ENCODE results near the gene TMCC3.
"Not testable (repeated sequence)": the region's sequence is repeated elsewhere in the genome, so short reads cannot be mapped to it uniquely, and the experiment has no call there.

Gene TMCC3

DNA sequence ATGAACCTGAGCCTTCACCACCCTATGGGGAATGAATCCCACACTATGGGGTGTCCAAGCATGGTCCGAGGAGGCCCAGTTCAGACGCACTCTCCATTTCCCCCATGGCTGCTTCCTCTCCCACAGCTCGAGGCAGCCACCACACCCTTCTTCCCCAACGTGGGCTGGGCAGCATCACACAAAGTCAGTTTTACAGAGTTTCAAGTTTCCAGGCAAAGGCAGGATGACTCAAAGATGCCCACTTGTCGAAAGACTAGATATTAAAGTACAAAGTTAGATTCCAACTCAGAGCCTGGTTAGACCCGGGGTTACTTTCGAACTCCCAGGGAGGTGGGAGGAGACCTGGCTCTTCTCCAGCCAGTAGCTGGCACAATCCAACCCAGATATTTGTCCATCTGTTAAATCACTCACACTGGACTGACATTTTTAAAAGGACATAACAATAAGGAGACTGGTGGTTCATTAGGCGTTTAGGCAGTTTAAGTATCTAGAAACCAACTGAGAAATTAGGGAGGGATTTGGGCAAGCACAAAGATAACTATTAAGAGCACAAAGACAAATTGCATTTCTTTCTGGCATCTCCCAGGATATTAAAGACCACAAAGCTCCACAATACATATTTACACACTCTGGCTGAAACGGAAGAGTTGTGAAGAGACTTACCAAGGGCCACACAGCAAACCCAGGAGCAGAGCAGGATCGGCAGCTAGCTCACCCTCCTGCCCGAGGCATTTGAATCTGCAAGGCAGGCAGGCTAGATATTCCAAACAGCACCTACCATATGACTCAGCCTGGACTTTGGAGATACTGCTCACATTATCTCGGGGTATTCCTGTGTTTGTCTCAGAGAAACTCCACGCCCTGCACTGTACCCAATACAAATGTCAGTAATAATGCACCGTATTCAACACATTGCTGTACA lies 34.8 kb downstream of the TMCC3 start:
- TF ChIP-seq, protein P1, sequence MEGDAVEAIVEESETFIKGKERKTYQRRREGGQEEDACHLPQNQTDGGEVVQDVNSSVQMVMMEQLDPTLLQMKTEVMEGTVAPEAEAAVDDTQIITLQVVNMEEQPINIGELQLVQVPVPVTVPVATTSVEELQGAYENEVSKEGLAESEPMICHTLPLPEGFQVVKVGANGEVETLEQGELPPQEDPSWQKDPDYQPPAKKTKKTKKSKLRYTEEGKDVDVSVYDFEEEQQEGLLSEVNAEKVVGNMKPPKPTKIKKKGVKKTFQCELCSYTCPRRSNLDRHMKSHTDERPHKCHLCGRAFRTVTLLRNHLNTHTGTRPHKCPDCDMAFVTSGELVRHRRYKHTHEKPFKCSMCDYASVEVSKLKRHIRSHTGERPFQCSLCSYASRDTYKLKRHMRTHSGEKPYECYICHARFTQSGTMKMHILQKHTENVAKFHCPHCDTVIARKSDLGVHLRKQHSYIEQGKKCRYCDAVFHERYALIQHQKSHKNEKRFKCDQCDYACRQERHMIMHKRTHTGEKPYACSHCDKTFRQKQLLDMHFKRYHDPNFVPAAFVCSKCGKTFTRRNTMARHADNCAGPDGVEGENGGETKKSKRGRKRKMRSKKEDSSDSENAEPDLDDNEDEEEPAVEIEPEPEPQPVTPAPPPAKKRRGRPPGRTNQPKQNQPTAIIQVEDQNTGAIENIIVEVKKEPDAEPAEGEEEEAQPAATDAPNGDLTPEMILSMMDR (IDR thresholded peaks at IDR 0.05; ENCODE audit: control extremely low read depth, extremely low read depth, low read depth, missing control alignments): no peak
- ChIA-PET CTCF (interaction anchor here (1.4 kb wide), 1 partner anchor 11 kb away, joined by 4 read pairs; no protein-coding TSS in a partner anchor), POLR2A (no interaction called here)
- DNase-seq (ENCODE audit: extremely low spot score): no peak

DNA sequence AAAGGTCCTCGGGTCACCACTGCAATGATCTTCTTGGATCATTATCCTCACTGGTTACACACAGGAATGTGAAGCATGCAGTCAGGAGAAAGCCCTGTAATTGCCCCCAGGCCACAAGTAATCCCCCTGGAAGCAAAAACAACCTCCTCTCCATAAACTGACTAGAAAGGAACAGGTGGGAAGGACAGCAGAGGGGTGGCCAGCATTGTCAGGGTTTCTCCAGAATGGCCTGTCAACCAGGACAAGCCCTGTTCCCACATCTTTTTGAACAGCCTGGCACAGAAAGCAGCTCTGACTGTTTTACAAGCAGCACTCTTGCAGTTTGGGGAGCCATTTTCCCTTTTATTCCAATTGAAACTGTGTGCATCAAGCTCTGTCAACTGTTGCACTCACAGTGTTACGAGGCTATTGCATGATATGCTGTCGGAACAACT lies 36.1 kb downstream of the TMCC3 start:
- TF ChIP-seq, protein P1 (IDR thresholded peaks at IDR 0.05; ENCODE audit: control extremely low read depth, extremely low read depth, low read depth, missing control alignments): no peak
- ChIA-PET CTCF (no interaction called here), POLR2A (no interaction called here)
- no peak for DNase-seq (ENCODE audit: extremely low spot score)

DNA sequence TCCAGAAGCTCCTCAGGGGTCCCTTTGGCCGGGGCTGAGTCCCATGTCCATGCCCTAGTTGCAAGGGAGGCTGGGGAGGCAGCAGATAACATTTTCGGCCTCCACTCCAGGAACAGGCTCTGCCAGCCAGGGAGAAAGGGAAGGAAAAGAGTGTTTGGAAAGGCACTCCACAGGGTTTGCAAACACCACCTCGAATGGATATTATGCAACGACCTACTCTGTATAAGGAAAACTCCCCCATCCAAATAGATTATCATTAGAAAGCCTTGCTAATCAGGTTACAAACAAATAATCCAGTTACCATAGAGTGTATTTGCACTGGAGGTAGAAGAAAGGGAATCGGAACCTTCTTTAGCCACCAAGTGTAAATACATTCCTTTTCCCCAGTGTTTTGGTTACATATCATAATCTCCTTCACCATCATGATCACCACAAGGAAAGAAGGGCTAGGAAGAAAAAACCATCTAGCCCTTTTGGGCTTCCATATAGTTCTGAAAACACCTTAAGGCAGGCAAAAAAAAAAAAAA lies 40.4 kb downstream of the TMCC3 start:
- ChIA-PET POLR2A (no interaction called here), CTCF (no interaction called here)
- no peak for DNase-seq (ENCODE audit: extremely low spot score)
- TF ChIP-seq, protein P1 (IDR thresholded peaks at IDR 0.05; ENCODE audit: control extremely low read depth, extremely low read depth, low read depth, missing control alignments): no peak

DNA sequence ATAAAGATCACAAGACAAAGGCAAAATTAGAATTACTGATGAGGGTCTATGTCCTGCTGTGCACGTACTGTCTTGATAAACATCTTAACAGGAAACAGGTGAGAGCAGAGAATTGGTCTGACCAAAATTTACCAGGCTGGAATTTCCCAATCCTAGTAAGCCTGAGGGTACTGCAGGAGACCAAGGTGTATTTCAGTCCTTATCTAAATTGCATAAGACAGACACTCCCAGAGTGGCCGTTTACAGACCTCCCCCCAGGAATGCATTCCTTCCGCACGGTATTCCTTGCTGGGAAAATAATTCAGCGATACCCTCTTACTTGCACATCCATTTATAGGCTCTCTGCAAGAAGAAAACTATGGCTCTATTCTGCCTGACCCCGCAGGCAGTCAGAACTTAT lies 43.5 kb downstream of the TMCC3 start:
- DNase-seq (ENCODE audit: extremely low spot score); CTCF ChIA-PET; POLR2A ChIA-PET: not testable (repeated sequence)

DNA sequence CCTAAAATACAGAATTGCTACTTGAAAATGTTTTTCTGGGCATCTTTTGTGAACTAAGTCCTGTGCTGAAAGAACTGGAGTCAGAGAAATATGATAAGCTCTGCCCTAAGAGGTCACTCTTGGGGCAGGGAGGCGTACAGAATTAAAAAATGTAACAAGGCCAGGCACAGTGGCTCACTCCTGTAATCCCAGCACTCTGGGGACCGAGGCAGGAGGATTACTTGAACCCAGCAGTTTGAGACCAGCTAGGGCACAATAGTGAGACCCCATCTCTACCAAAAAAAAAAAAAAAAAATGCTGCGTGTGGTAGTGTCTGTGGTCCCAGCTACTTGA lies 46.0 kb downstream of the TMCC3 start:
- POLR2A ChIA-PET: interaction anchor here (0.6 kb wide), 1 partner anchor 13 kb away, joined by 3 read pairs; no protein-coding TSS in a partner anchor
- TF ChIP-seq, protein P1 (IDR thresholded peaks at IDR 0.05; ENCODE audit: control extremely low read depth, extremely low read depth, low read depth, missing control alignments): no peak

DNA sequence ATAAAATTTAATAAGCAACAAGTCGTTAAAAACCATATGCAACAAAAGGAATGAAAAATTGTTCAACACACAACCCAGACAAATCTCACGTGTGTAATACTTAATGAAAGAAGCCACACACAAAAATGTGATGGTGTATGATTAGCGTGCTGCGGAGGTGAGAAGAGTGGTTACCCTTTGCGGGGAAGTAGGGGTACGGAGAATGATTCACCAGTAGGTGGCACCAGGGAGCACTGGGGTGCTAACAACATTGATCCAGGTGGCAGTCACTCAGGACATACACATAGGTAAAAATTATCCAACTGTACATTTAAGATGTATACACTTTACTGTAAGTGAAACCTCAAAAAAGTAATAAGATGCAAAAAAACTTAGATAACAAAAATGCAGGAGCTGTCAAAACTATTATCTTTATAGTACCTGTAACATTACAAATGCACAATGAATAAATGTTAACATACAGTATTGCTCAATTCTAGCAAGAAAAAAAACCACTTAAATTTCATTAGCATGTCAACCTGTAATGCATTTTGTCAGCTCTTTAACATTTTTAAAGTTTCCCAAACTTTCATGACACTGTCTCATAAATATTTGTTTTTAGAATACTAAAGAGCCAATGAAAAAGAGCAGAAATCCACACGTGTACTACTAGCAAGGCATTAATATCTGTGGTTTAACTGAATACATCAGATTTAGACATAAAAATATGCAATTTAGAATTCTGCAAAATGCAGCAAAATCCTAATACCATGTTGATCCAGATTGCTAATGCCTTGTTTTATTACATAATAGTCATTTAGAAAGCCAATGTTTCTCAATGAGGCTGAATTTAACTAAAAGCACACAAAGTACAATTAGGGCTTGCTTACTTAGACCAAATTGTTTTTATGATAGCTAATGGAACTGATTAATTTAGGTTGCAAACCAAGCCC lies 46.7 kb downstream of the TMCC3 start:
- DNase-seq (ENCODE audit: extremely low spot score): no peak
- CTCF ChIA-PET: interaction anchor here (0.7 to 1.4 kb wide), 9 partner anchors 12 to 272 kb away, joined by 3 to 6 read pairs (median 3); no protein-coding TSS in a partner anchor
- TF ChIP-seq, protein P1 (IDR thresholded peaks at IDR 0.05; ENCODE audit: control extremely low read depth, extremely low read depth, low read depth, missing control alignments): peak; percentile 35
- POLR2A ChIA-PET: interaction anchor here (0.6 kb wide), 1 partner anchor 13 kb away, joined by 3 read pairs; no protein-coding TSS in a partner anchor

More for the DNA sequence above, 46.0 kb downstream of the TMCC3 start:
- no peak for DNase-seq (ENCODE audit: extremely low spot score)
- CTCF ChIA-PET: interaction anchor here (0.7 to 1.4 kb wide), 9 partner anchors 12 to 271 kb away, joined by 3 to 6 read pairs (median 3); no protein-coding TSS in a partner anchor

Measured in GM10248 (cell line).